GM12878 (cell line): Measurements from ENCODE around the gene TMEM61. TPM values are rescaled to one million over a fixed set of nuclear protein-coding genes. Genes with fewer than 3 reads are reported as not detected.

Experiments
- ATAC-seq: fragments of 200-7000 bp; cut with Tn5 transposase; 3 replicates; pipeline ENCODE4 v1.9.1; 2020; ENCODE audit warnings: mild to moderate bottlenecking, moderate library complexity
- BruUV-seq: library from RNA; stranded (reverse); fragments of 400-500 nt; replicated peaks from 2 replicates; lab custom pipeline; 2021; lab: Mats Ljungman, UMichigan
- CTCF ChIA-PET: fragments of 300-600 bp; sonication (Branson Sonifier 250); formaldehyde crosslinking; extraction: SDS; loops from one replicate; lab custom pipeline; 2021; ENCODE audit warnings: inconsistent platforms; lab: Yijun Ruan, JAX
- POLR2A ChIA-PET: fragments of 350-600 bp; formaldehyde crosslinking; extraction: SDS; loops from one replicate; lab custom pipeline; 2021; ENCODE audit warnings: inconsistent platforms; lab: Charles Lee
- RAD21 ChIA-PET: fragments of 300-600 bp; sonication (Branson Sonifier 250); formaldehyde crosslinking; loops from one replicate; lab custom pipeline; 2023; ENCODE audit warnings: antibody characterized with exemption; ENCODE audit not compliant: unreplicated experiment; lab: Charles Lee
- SMC1A ChIA-PET: fragments of 300-600 bp; sonication (Branson Sonifier 250); formaldehyde crosslinking; loops from one replicate; lab custom pipeline; 2023; ENCODE audit not compliant: unreplicated experiment, uncharacterized antibody; lab: Charles Lee
- DNase-seq: peaks from one replicate; pipeline ENCODE4 v3.0.0-alpha.2; 2011; ENCODE audit warnings: low read depth, low spot score
- FAIRE-seq: peaks from 3 replicates; lab custom pipeline; 2011; peaks lifted over from hg19 to GRCh38; lab: Jason Lieb, UNC
- H2AFZ ChIP-seq: 2 replicates; pipeline ENCODE4 v1.6.0; 2011; ENCODE audit warnings: low read depth, low read length, control low read depth; ENCODE audit not compliant: control insufficient read depth
- H3K27ac ChIP-seq: 2 replicates; pipeline ENCODE4 v1.5.1; 2011; ENCODE audit warnings: control low read depth; ENCODE audit not compliant: control insufficient read depth, insufficient read depth
- H3K27me3 ChIP-seq, 2 experiments: replicated peaks in 1 of 2; 2 replicates each; pipeline versions ENCODE4 v1.6.0 to v1.6.1; 2011; ENCODE audit warnings: low read length in 1 of 2; ENCODE audit not compliant: control insufficient read depth in 2 of 2, insufficient read depth in 2 of 2
- H3K36me3 ChIP-seq, 2 experiments: 2 replicates each; pipeline ENCODE4 v1.5.1; 2011; ENCODE audit warnings: low read length in 1 of 2; ENCODE audit not compliant: control insufficient read depth in 2 of 2, insufficient read depth in 2 of 2
- H3K4me1 ChIP-seq: 2 replicates; pipeline ENCODE4 v1.6.1; 2011; ENCODE audit warnings: mild to moderate bottlenecking, low read length, moderate library complexity, mixed read lengths; ENCODE audit not compliant: control insufficient read depth, insufficient read depth
- H3K4me2 ChIP-seq: 2 replicates; pipeline ENCODE4 v1.6.0; 2011; ENCODE audit warnings: control low read depth; ENCODE audit not compliant: control insufficient read depth, insufficient read depth
- H3K4me3 ChIP-seq: fragments of 200-600 bp; sonication (generic); 2 replicates; pipeline ENCODE4 v1.5.1; 2016
- H3K79me2 ChIP-seq: 2 replicates; pipeline ENCODE4 v1.6.0; 2011; ENCODE audit warnings: low read length; ENCODE audit not compliant: control insufficient read depth, insufficient read depth
- H3K9ac ChIP-seq: 2 replicates; pipeline ENCODE4 v1.8.0; 2011; ENCODE audit warnings: low read length, control low read depth, mixed read lengths; ENCODE audit not compliant: control insufficient read depth, insufficient read depth
- H3K9me3 ChIP-seq: replicated peaks from 3 replicates; pipeline ENCODE4 v1.5.1; 2011; ENCODE audit warnings: mild to moderate bottlenecking, low read length; ENCODE audit not compliant: control insufficient read depth, insufficient read depth
- H4K20me1 ChIP-seq: 2 replicates; pipeline ENCODE4 v1.6.0; 2011; ENCODE audit not compliant: control insufficient read depth, insufficient read depth
- ATF7 ChIP-seq: fragments of 450-650 bp; IDR thresholded peaks from 2 replicates; pipeline ENCODE4 v1.6.1; 2016; ENCODE audit warnings: low read depth, mild to moderate bottlenecking
- BCLAF1 ChIP-seq: fragments of 450-650 bp; IDR thresholded peaks from 2 replicates; pipeline ENCODE4 v1.6.1; 2017; ENCODE audit warnings: antibody characterized with exemption, mild to moderate bottlenecking, moderate library complexity
- EGR1 ChIP-seq, 2 experiments: IDR thresholded peaks; 1 replicate in 1 of 2; 2 replicates in 1 of 2; pipeline ENCODE4 v1.6.1; 2011 to 2012; ENCODE audit warnings: low read depth in 2 of 2, low read length in 2 of 2, borderline replicate concordance in 1 of 2, mild to moderate bottlenecking in 1 of 2, moderate library complexity in 1 of 2
- ZBTB4 ChIP-seq: fragments of 450-650 bp; formaldehyde crosslinking; IDR thresholded peaks from 2 replicates; pipeline ENCODE4 v1.4.0; 2022; ENCODE audit warnings: mild to moderate bottlenecking, moderate library complexity
- ZNF687 ChIP-seq: fragments of 450-650 bp; IDR thresholded peaks from 2 replicates; pipeline ENCODE4 v1.6.1; 2017; ENCODE audit warnings: mild to moderate bottlenecking, moderate library complexity
- WGBS: methylation state at CpG from one replicate; pipeline ENCODE4 v1.1.6; 2016; ENCODE audit warnings: low lambda C conversion rate; ENCODE audit not compliant: insufficient replicate concordance, insufficient coverage; ENCODE audit errors: missing lambda C conversion rate; 5-methylcytosine and 5-hydroxymethylcytosine counted together
- in situ Hi-C: fragments of 300-500 bp; cut with MboI; formaldehyde crosslinking; loops from 9 replicates; pipeline ENCODE4 v1.14.3; 2018; ENCODE audit warnings: mixed read lengths
- intact Hi-C: fragments of 100-400 bp; cut with micrococcal nuclease; formaldehyde crosslinking; loops from one replicate; pipeline ENCODE4 v1.14.2; 2022; ENCODE audit not compliant: unreplicated experiment
- polyA plus RNA-seq, 11 experiments: library from polyadenylated mRNA; depleted of rRNA in 4 of 11; unstranded in 6 of 11; stranded (reverse) in 5 of 11; fragments of >200 nt; fragmentation: Nextera tagmentation in 4 of 11; fragmentation: Illumina TruSeq in 1 of 11; extraction: Ambion mirVana in 4 of 11; extraction: Trizol in 1 of 11; gene quantifications; 1 replicate in 1 of 11; 2 replicates in 10 of 11; pipeline versions ENCODE4 v1.2.1 to v1.2.3, GENCODE V29; 2011 to 2016; ENCODE audit warnings: inconsistent platforms in 2 of 11, missing spikeins in 2 of 11, low read depth in 1 of 11
- total RNA-seq, 4 experiments: library from RNA; depleted of rRNA in 3 of 4; stranded (reverse); fragments of >200 nt in 3 of 4; fragmentation: Illumina TruSeq in 1 of 4; extraction: Trizol in 1 of 4; gene quantifications; 2 replicates each; pipeline versions ENCODE4 v1.2.1 to v1.2.3, GENCODE V29; 2013 to 2021

The TMEM61 gene
- total and polyA plus RNA-seq, 10 of the 15 experiments (the other 5 are each of a cell fraction or from before 2014, with no cell fraction given): not detected

- Histone ChIP-seq H3K4me1 (peaks cover 3% of the 10 kb centered on the region; the same call in 1 of the 2 replicates), H3K9me3 (no peaks in the 10 kb centered on the region), H3K4me2 (no peak overlapping the region), H4K20me1 (no peaks in the 10 kb centered on the region; the same call in 1 of the 2 replicates), H3K9ac (no peak overlapping the region), H3K4me3 (no peak overlapping the region), H3K36me3 (no peaks in the 10 kb centered on the region), H3K27ac (no peak overlapping the region), H2AFZ (no peak overlapping the region), H3K79me2 (no peaks in the 10 kb centered on the region), H3K27me3 (no peaks in the 10 kb centered on the region; a peak in 3 of 4 replicates)
- CTCF ChIA-PET: interaction anchor here (1.0 to 19.5 kb wide), 2 partner anchors 30 to 44 kb away, joined by 3 to 436 read pairs; no protein-coding TSS in a partner anchor
- ATAC-seq (no peak), FAIRE-seq (no peak), DNase-seq (no peak)
- POLR2A ChIA-PET: no interaction called here
- no TSS peak for BruUV-seq
- 23% methylated on average over 12 of the region's 12 CpGs for WGBS
- intact Hi-C loops (no loop called here), in situ Hi-C loops (no loop called here)
- SMC1A ChIA-PET: interaction anchor here (1.0 to 2.7 kb wide), 3 partner anchors 40 to 47 kb away, joined by 3 to 12 read pairs (median 3); no protein-coding TSS in a partner anchor
- RAD21 ChIA-PET: interaction anchor here (0.9 to 1.4 kb wide), 2 partner anchors 41 to 46 kb away, joined by 3 to 6 read pairs; no protein-coding TSS in a partner anchor
- TF ChIP-seq ZBTB4 (CRISPR knock-in tag): no peak
- TF ChIP-seq EGR1 (IDR thresholded peaks at IDR 0.05; ENCODE audit: borderline replicate concordance in 1 of 2, low read depth in 2 of 2, low read length in 2 of 2): no peak
- no peak for TF ChIP-seq BCLAF1
- TF ChIP-seq ZNF687: no peak
- TF ChIP-seq ATF7: no peak
- TF ChIP-seq, all 136 proteins: peak for 0
Measured at GRCh38 chr1:54991939-54992338, 11.5 kb downstream of the TMEM61 start.
